Measurements from ENCODE around the gene TMEM135.

Gene TMEM135

GRCh38 chr11:87295237-87295636 is 257.5 kb downstream of the TMEM135 start:
- TF ChIP-seq SUZ12 (IDR thresholded peaks at IDR 0.05; ENCODE audit: extremely low read depth, insufficient read depth, insufficient read length): no peak
- Histone ChIP-seq H3K9me3 (ENCODE audit: insufficient read depth, low read length) (no peaks in the 10 kb centered on the region), H3K9ac (ENCODE audit: insufficient read length, low read depth) (no peak overlapping the region), H3K36me3 (ENCODE audit: insufficient read depth, insufficient read length, low read length) (no peaks in the 10 kb centered on the region), H3K27me3 (ENCODE audit: insufficient read depth, insufficient read length) (no peaks in the 10 kb centered on the region), H3K4me3 (ENCODE audit: insufficient read length, low read depth) (no peak overlapping the region), H3K4me1 (ENCODE audit: insufficient read depth, insufficient read length) (no peaks in the 10 kb centered on the region)
- no peak for DNase-seq (ENCODE audit: low read depth, low spot score)

GRCh38 chr11:87296627-87297026 is 258.9 kb downstream of the TMEM135 start:
- no peaks in the 10 kb centered on the region for H3K4me1 ChIP-seq (ENCODE audit: insufficient read depth, insufficient read length)
- no peak overlapping the region for H3K4me3 ChIP-seq (ENCODE audit: insufficient read length, low read depth)
- H3K9ac ChIP-seq (ENCODE audit: insufficient read length, low read depth): no peak overlapping the region
- TF ChIP-seq SUZ12 (IDR thresholded peaks at IDR 0.05; ENCODE audit: extremely low read depth, insufficient read depth, insufficient read length): no peak
- no peak for TF ChIP-seq YY1 (IDR thresholded peaks at IDR 0.05; ENCODE audit: insufficient read depth, insufficient read length)
- no peak for TF ChIP-seq ZNF274 (IDR thresholded peaks at IDR 0.05; ENCODE audit: low read depth, low read length)
- DNase-seq (ENCODE audit: low read depth, low spot score): no peak
- H3K36me3 ChIP-seq (ENCODE audit: insufficient read depth, insufficient read length, low read length): no peaks in the 10 kb centered on the region
- H3K9me3 ChIP-seq (ENCODE audit: insufficient read depth, low read length): no peaks in the 10 kb centered on the region
- H3K27me3 ChIP-seq (ENCODE audit: insufficient read depth, insufficient read length): no peaks in the 10 kb centered on the region

- no peak for DNase-seq (ENCODE audit: low read depth, low spot score)
- Histone ChIP-seq H3K4me3 (ENCODE audit: insufficient read length, low read depth) (no peak overlapping the region), H3K9ac (ENCODE audit: insufficient read length, low read depth) (no peak overlapping the region), H3K9me3 (ENCODE audit: insufficient read depth, low read length) (no peaks in the 10 kb centered on the region), H3K4me1 (ENCODE audit: insufficient read depth, insufficient read length) (no peaks in the 10 kb centered on the region), H3K36me3 (ENCODE audit: insufficient read depth, insufficient read length, low read length) (no peaks in the 10 kb centered on the region), H3K27me3 (ENCODE audit: insufficient read depth, insufficient read length) (no peaks in the 10 kb centered on the region)
- TF ChIP-seq ZNF274 (IDR thresholded peaks at IDR 0.05; ENCODE audit: low read depth, low read length) (no peak), YY1 (IDR thresholded peaks at IDR 0.05; ENCODE audit: insufficient read depth, insufficient read length) (no peak), SUZ12 (IDR thresholded peaks at IDR 0.05; ENCODE audit: extremely low read depth, insufficient read depth, insufficient read length) (no peak)
These were observed 260.4 kb downstream of the TMEM135 start for GRCh38 chr11:87298155-87298554.

- DNase-seq (ENCODE audit: low read depth, low spot score): no peak
- Histone ChIP-seq H3K36me3 (ENCODE audit: insufficient read depth, insufficient read length, low read length) (no peaks in the 10 kb centered on the region), H3K4me3 (ENCODE audit: insufficient read length, low read depth) (no peak overlapping the region), H3K4me1 (ENCODE audit: insufficient read depth, insufficient read length) (no peaks in the 10 kb centered on the region), H3K9me3 (ENCODE audit: insufficient read depth, low read length) (no peaks in the 10 kb centered on the region), H3K9ac (ENCODE audit: insufficient read length, low read depth) (no peak overlapping the region), H3K27me3 (ENCODE audit: insufficient read depth, insufficient read length) (no peaks in the 10 kb centered on the region)
- TF ChIP-seq ZNF274 (IDR thresholded peaks at IDR 0.05; ENCODE audit: low read depth, low read length) (no peak), YY1 (IDR thresholded peaks at IDR 0.05; ENCODE audit: insufficient read depth, insufficient read length) (no peak), SUZ12 (IDR thresholded peaks at IDR 0.05; ENCODE audit: extremely low read depth, insufficient read depth, insufficient read length) (no peak)
These were observed 261.3 kb downstream of the TMEM135 start for GRCh38 chr11:87299041-87299481.

GRCh38 chr11:87300640-87301380 is 263.1 kb downstream of the TMEM135 start:
- Histone ChIP-seq H3K4me1 (ENCODE audit: insufficient read depth, insufficient read length) (no peaks in the 10 kb centered on the region), H3K9ac (ENCODE audit: insufficient read length, low read depth) (no peak overlapping the region)
- TF ChIP-seq SUZ12 (IDR thresholded peaks at IDR 0.05; ENCODE audit: extremely low read depth, insufficient read depth, insufficient read length): no peak
- no peak for TF ChIP-seq ZNF274 (IDR thresholded peaks at IDR 0.05; ENCODE audit: low read depth, low read length)
- no peak for TF ChIP-seq YY1 (IDR thresholded peaks at IDR 0.05; ENCODE audit: insufficient read depth, insufficient read length)

GRCh38 chr11:87301785-87302540 is 264.2 kb downstream of the TMEM135 start:
- Histone ChIP-seq H3K9ac (ENCODE audit: insufficient read length, low read depth) (no peak overlapping the region), H3K4me3 (ENCODE audit: insufficient read length, low read depth) (no peak overlapping the region), H3K36me3 (ENCODE audit: insufficient read depth, insufficient read length, low read length) (no peaks in the 10 kb centered on the region), H3K27me3 (ENCODE audit: insufficient read depth, insufficient read length) (no peaks in the 10 kb centered on the region), H3K9me3 (ENCODE audit: insufficient read depth, low read length) (no peaks in the 10 kb centered on the region), H3K4me1 (ENCODE audit: insufficient read depth, insufficient read length) (no peaks in the 10 kb centered on the region)
- TF ChIP-seq YY1 (IDR thresholded peaks at IDR 0.05; ENCODE audit: insufficient read depth, insufficient read length): no peak
- TF ChIP-seq SUZ12 (IDR thresholded peaks at IDR 0.05; ENCODE audit: extremely low read depth, insufficient read depth, insufficient read length): no peak
- TF ChIP-seq ZNF274 (IDR thresholded peaks at IDR 0.05; ENCODE audit: low read depth, low read length): no peak
- DNase-seq (ENCODE audit: low read depth, low spot score): no peak

More at GRCh38 chr11:87300640-87301380, 263.1 kb downstream of the TMEM135 start:
- DNase-seq (ENCODE audit: low read depth, low spot score): no peak
- Histone ChIP-seq H3K9me3 (ENCODE audit: insufficient read depth, low read length) (no peaks in the 10 kb centered on the region), H3K27me3 (ENCODE audit: insufficient read depth, insufficient read length) (no peaks in the 10 kb centered on the region), H3K4me3 (ENCODE audit: insufficient read length, low read depth) (no peak overlapping the region), H3K36me3 (ENCODE audit: insufficient read depth, insufficient read length, low read length) (no peaks in the 10 kb centered on the region)

GRCh38 chr11:87304412-87304811 is 266.7 kb downstream of the TMEM135 start:
- Histone ChIP-seq H3K9ac (ENCODE audit: insufficient read length, low read depth) (no peak overlapping the region), H3K4me3 (ENCODE audit: insufficient read length, low read depth) (no peak overlapping the region), H3K4me1 (ENCODE audit: insufficient read depth, insufficient read length) (no peaks in the 10 kb centered on the region), H3K27me3 (ENCODE audit: insufficient read depth, insufficient read length) (no peaks in the 10 kb centered on the region), H3K9me3 (ENCODE audit: insufficient read depth, low read length) (no peaks in the 10 kb centered on the region), H3K36me3 (ENCODE audit: insufficient read depth, insufficient read length, low read length) (no peaks in the 10 kb centered on the region)
- TF ChIP-seq ZNF274 (IDR thresholded peaks at IDR 0.05; ENCODE audit: low read depth, low read length) (no peak), YY1 (IDR thresholded peaks at IDR 0.05; ENCODE audit: insufficient read depth, insufficient read length) (no peak), SUZ12 (IDR thresholded peaks at IDR 0.05; ENCODE audit: extremely low read depth, insufficient read depth, insufficient read length) (no peak)
- no peak for DNase-seq (ENCODE audit: low read depth, low spot score)

Data from NT2/D1 (cell line).